Cardiac fibroblast (primary cell): ENCODE data around the gene ARHGEF18.
A peak's percentile ranks its signal among the peaks of the same experiment; 100 is the strongest.
"Not testable (repeated sequence)": the region's sequence is repeated elsewhere in the genome, so short reads cannot be mapped to it uniquely, and the experiment has no call there.

ENCODE experiments used
- DNase-seq, 2 donors: peaks; one replicate each; pipeline versions ENCODE4 v3.0.0 to v3.0.0-alpha.2; 2010; ENCODE audit warnings: low read depth in 2 of 2
- H3K4me3 ChIP-seq, 2 donors: replicated peaks in 1 of 2; 1 replicate in 1 of 2; 2 replicates in 1 of 2; pipeline ENCODE4 v1.5.1; 2011; ENCODE audit warnings: low read depth in 2 of 2, low read length in 2 of 2, mild to moderate bottlenecking in 2 of 2, moderate library complexity in 1 of 2
- CTCF ChIP-seq: IDR thresholded peaks from one replicate; pipeline ENCODE4 v1.5.1; 2011; ENCODE audit warnings: low read depth, mild to moderate bottlenecking, low read length, inconsistent platforms

Gene ARHGEF18

GRCh38 chr19:7346488-7346971 lies 2.2 kb upstream of the ARHGEF18 start:
- no peak overlapping the region for H3K4me3 ChIP-seq
- DNase-seq = no peak
- TF ChIP-seq CTCF = no peak

GRCh38 chr19:7346997-7347396 lies 1.7 kb upstream of the ARHGEF18 start:
- H3K4me3 ChIP-seq, DNase-seq: not testable (repeated sequence)

GRCh38 chr19:7349231-7349591 lies 474 bp downstream of the ARHGEF18 start:
- no peak for TF ChIP-seq CTCF
- no peak for DNase-seq
- H3K4me3 ChIP-seq = no peak overlapping the region

GRCh38 chr19:7349961-7350711 lies 1.4 kb downstream of the ARHGEF18 start:
- no peak for TF ChIP-seq CTCF
- DNase-seq = no peak
- H3K4me3 ChIP-seq = no peak overlapping the region

GRCh38 chr19:7351861-7352260 lies 3.1 kb downstream of the ARHGEF18 start:
- no peak overlapping the region for H3K4me3 ChIP-seq
- no peak for DNase-seq
- no peak for TF ChIP-seq CTCF

- DNase-seq = peak; percentile 47 to 70
- H3K4me3 ChIP-seq = no peak overlapping the region
- TF ChIP-seq CTCF = no peak
These were observed 6.5 kb downstream of the ARHGEF18 start for GRCh38 chr19:7355151-7355820.

- no peak for TF ChIP-seq CTCF
- DNase-seq = no peak
- H3K4me3 ChIP-seq = no peak overlapping the region
These were observed 7.1 kb downstream of the ARHGEF18 start for GRCh38 chr19:7355871-7356270.
